H9 (cell line): ENCODE measurements around the gene SYNE2. TPM values are rescaled to one million over a fixed set of nuclear protein-coding genes. Genes with fewer than 3 reads are reported as not detected.

Experiments
- DNase-seq: peaks from one replicate; pipeline ENCODE4 v3.0.0-alpha.2; 2017
- H2AFZ ChIP-seq: one replicate; pipeline ENCODE4 v1.6.1; 2013; ENCODE audit warnings: mild to moderate bottlenecking, low read length, control low read depth, moderate library complexity
- H2AK5ac ChIP-seq: 2 replicates; pipeline ENCODE4 v1.6.1; 2013; ENCODE audit warnings: low read length, control low read depth, mixed read lengths; ENCODE audit not compliant: insufficient read length
- H2BK120ac ChIP-seq: one replicate; pipeline ENCODE4 v1.6.1; 2013; ENCODE audit warnings: low read depth, mild to moderate bottlenecking, low read length, control low read depth, inconsistent platforms; ENCODE audit not compliant: poor library complexity, severe bottlenecking
- H2BK12ac ChIP-seq: 2 replicates; pipeline ENCODE4 v1.6.1; 2013; ENCODE audit warnings: low read length, control low read depth, mixed read lengths, low read depth; ENCODE audit not compliant: insufficient read length
- H2BK15ac ChIP-seq: 2 replicates; pipeline ENCODE4 v1.6.1; 2013; ENCODE audit warnings: low read depth, low read length, control low read depth
- H2BK20ac ChIP-seq: one replicate; pipeline ENCODE4 v1.6.1; 2013; ENCODE audit warnings: low read depth, mild to moderate bottlenecking, low read length, control low read depth, inconsistent platforms; ENCODE audit not compliant: poor library complexity, severe bottlenecking
- H2BK5ac ChIP-seq: 2 replicates; pipeline ENCODE4 v1.6.1; 2013; ENCODE audit warnings: low read length, control low read depth, mixed read lengths; ENCODE audit not compliant: insufficient read length
- H3K14ac ChIP-seq: 2 replicates; pipeline ENCODE4 v1.6.1; 2013; ENCODE audit warnings: low read length, control low read depth; ENCODE audit not compliant: insufficient read depth
- H3K18ac ChIP-seq: 2 replicates; pipeline ENCODE4 v1.6.1; 2013; ENCODE audit warnings: low read depth, mild to moderate bottlenecking, mixed read lengths, low read length, control low read depth; ENCODE audit not compliant: insufficient read length
- H3K23ac ChIP-seq: 2 replicates; pipeline ENCODE4 v1.6.1; 2013; ENCODE audit warnings: low read length, control low read depth, mixed read lengths, low read depth; ENCODE audit not compliant: insufficient read length
- H3K23me2 ChIP-seq: 2 replicates; pipeline ENCODE4 v1.6.1; 2013; ENCODE audit warnings: low read depth, mild to moderate bottlenecking, mixed read lengths, low read length, control low read depth; ENCODE audit not compliant: insufficient read length, poor library complexity, severe bottlenecking
- H3K27ac ChIP-seq: 2 replicates; pipeline ENCODE4 v1.5.1; 2013; ENCODE audit warnings: low read length, control low read depth, mixed read lengths, low read depth; ENCODE audit not compliant: insufficient read length
- H3K27me3 ChIP-seq: 2 replicates; pipeline ENCODE4 v1.6.1; 2013; ENCODE audit warnings: low read length, control low read depth, inconsistent platforms; ENCODE audit not compliant: insufficient read depth
- H3K4ac ChIP-seq: 2 replicates; pipeline ENCODE4 v1.6.1; 2013; ENCODE audit warnings: low read depth, mild to moderate bottlenecking, control low read depth, inconsistent platforms, low read length, moderate library complexity
- H3K4me1 ChIP-seq: 2 replicates; pipeline ENCODE4 v1.6.1; 2013; ENCODE audit warnings: low read length, control low read depth, inconsistent platforms; ENCODE audit not compliant: insufficient read depth
- H3K4me2 ChIP-seq: 2 replicates; pipeline ENCODE4 v1.6.1; 2013; ENCODE audit warnings: low read length, control low read depth, mixed read lengths; ENCODE audit not compliant: insufficient read length, insufficient read depth
- H3K56ac ChIP-seq: 2 replicates; pipeline ENCODE4 v1.6.1; 2013; ENCODE audit warnings: low read depth, mild to moderate bottlenecking, mixed read lengths, low read length, control low read depth; ENCODE audit not compliant: insufficient read length
- H3K79me1 ChIP-seq: 2 replicates; pipeline ENCODE4 v1.6.1; 2013; ENCODE audit warnings: low read depth, mild to moderate bottlenecking, moderate library complexity, low read length, control low read depth, inconsistent platforms; ENCODE audit not compliant: insufficient read depth, poor library complexity, severe bottlenecking
- H3K79me2 ChIP-seq: 2 replicates; pipeline ENCODE4 v1.6.1; 2013; ENCODE audit warnings: low read length, control low read depth, inconsistent platforms; ENCODE audit not compliant: insufficient read depth
- H3K9ac ChIP-seq: 2 replicates; pipeline ENCODE4 v1.6.1; 2013; ENCODE audit warnings: low read length, control low read depth, mixed read lengths; ENCODE audit not compliant: insufficient read length; ENCODE audit errors: extremely low read depth
- H3K9me3 ChIP-seq: one replicate; pipeline ENCODE4 v1.6.1; 2013; ENCODE audit warnings: low read depth, low read length, inconsistent platforms; ENCODE audit not compliant: control insufficient read depth
- H3T11ph ChIP-seq: one replicate; pipeline ENCODE4 v1.6.1; 2013; ENCODE audit warnings: mild to moderate bottlenecking, low read length, control low read depth, inconsistent platforms
- H4K20me1 ChIP-seq: one replicate; pipeline ENCODE4 v1.6.1; 2013; ENCODE audit not compliant: control insufficient read depth, insufficient read length, insufficient read depth
- H4K5ac ChIP-seq: 2 replicates; pipeline ENCODE4 v1.6.1; 2013; ENCODE audit warnings: low read depth, mild to moderate bottlenecking, mixed read lengths, low read length, control low read depth; ENCODE audit not compliant: insufficient read length
- H4K8ac ChIP-seq: replicated peaks from 2 replicates; pipeline ENCODE4 v1.6.1; 2013; ENCODE audit warnings: low read length, control low read depth, mixed read lengths, low read depth; ENCODE audit not compliant: insufficient read length
- H4K91ac ChIP-seq: 2 replicates; pipeline ENCODE4 v1.6.1; 2013; ENCODE audit warnings: low read depth, mild to moderate bottlenecking, moderate library complexity, mixed read lengths, low read length, control low read depth; ENCODE audit not compliant: insufficient read length
- H3K27ac Mint-ChIP-seq, 3 experiments: 2 replicates in 2 of 3; 3 replicates in 1 of 3; pipeline ENCODE4 v1.8.0; 2020 to 2021; ENCODE audit warnings: mixed read lengths in 3 of 3, mild to moderate bottlenecking in 1 of 3, moderate library complexity in 1 of 3
- H3K27me3 Mint-ChIP-seq: 2 replicates; pipeline ENCODE4 v1.8.0; 2021; ENCODE audit warnings: low read depth, mild to moderate bottlenecking, moderate library complexity, mixed read lengths
- H3K36me3 Mint-ChIP-seq, 3 experiments: 2 replicates in 2 of 3; 3 replicates in 1 of 3; pipeline ENCODE4 v1.8.0; 2020 to 2021; ENCODE audit warnings: low read depth in 3 of 3, mixed read lengths in 3 of 3; ENCODE audit not compliant: insufficient read depth in 1 of 3
- H3K4me1 Mint-ChIP-seq, 2 experiments: 2 replicates each; pipeline ENCODE4 v1.8.0; 2020; ENCODE audit warnings: mixed read lengths in 2 of 2
- H3K4me3 Mint-ChIP-seq, 2 experiments: 2 replicates in 1 of 2; 3 replicates in 1 of 2; pipeline ENCODE4 v1.8.0; 2020 to 2021; ENCODE audit warnings: mild to moderate bottlenecking in 2 of 2, mixed read lengths in 2 of 2, moderate library complexity in 1 of 2
- H3K9me3 Mint-ChIP-seq, 2 experiments: 2 replicates in 1 of 2; 3 replicates in 1 of 2; pipeline ENCODE4 v1.8.0; 2020; ENCODE audit warnings: mild to moderate bottlenecking in 2 of 2, mixed read lengths in 2 of 2, moderate library complexity in 1 of 2
- CTCF ChIP-seq: fragments of 200-600 bp; sonication (generic); conservative IDR thresholded peaks from 3 replicates; pipeline ENCODE4 v1.8.0; 2021; ENCODE audit warnings: antibody characterized with exemption, mild to moderate bottlenecking
- WGBS: extraction: QIAGEN DNeasy Blood & Tissue Kit; methylation state at CpG from one replicate; pipeline ENCODE4 v1.1.7; 2013; ENCODE audit warnings: missing lambda C conversion rate, low lambda C conversion rate, mixed read lengths; ENCODE audit not compliant: insufficient read length; ENCODE audit errors: extremely low coverage; 5-methylcytosine and 5-hydroxymethylcytosine counted together
- total RNA-seq: library from RNA; stranded (reverse); gene quantifications from 2 replicates; pipeline ENCODE4 v1.2.1, GENCODE V29; 2021

SYNE2 gene
- total RNA-seq, 1 experiment from 2014 or later = 43.3 TPM

DNA sequence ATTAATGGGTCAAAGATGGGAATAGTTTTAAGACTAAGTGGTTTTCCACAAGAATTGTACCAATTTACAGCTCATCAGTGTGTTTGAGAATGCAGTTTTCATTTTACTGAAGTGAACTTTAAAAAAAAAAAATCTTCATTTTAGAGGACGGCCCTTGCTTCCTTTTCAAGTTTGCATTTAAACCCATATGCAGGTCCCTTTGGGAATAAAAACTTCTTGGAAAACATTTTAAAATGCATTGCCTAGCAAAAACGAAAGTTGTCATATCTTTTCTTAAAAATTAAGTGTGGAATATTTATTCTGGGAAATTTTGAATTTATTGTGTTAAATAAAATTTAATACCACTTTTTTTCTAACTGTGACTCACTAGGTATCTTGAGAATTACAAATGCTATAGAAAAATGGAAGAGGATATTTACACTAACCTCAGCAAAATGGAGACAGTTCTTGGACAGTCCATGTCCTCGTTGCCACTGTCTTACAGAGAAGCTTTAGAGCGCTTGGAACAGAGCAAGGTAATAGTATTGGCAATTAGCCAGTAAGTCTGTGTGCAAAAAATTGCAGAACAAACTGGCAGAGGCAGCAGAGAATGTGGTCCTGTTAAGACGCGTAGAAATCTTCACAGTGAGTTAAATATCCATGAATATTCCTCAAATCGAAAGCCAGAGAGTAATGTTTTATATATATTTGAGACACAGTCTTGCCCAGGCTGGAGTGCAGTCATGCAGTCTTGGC lies 209.7 kb downstream of the SYNE2 start:
- no CpG with 5 or more reads among the region's 7 CpGs for WGBS
- H3K18ac ChIP-seq = no peak overlapping the region
- no peak overlapping the region for H2AK5ac ChIP-seq
- H3K14ac ChIP-seq = no peak overlapping the region
- Mint-ChIP-seq H3K36me3 (peaks cover 2 to 14% (median 13%) of the 10 kb centered on the region in 3 experiments; a peak in 3 of 7 replicates), H3K9me3 (no peaks in the 10 kb centered on the region), H3K27me3 (no peaks in the 10 kb centered on the region), H3K4me1 (peaks cover 14 to 17% of the 10 kb centered on the region in 2 experiments), H3K4me3 (no peak overlapping the region), H3K27ac (no peak overlapping the region)
- H3K56ac ChIP-seq = no peak overlapping the region
- no peak overlapping the region for H2BK20ac ChIP-seq
- H3K23me2 ChIP-seq = no peaks in the 10 kb centered on the region
- no peak overlapping the region for H3K9ac ChIP-seq
- H2BK5ac ChIP-seq = no peak overlapping the region
- no peak for TF ChIP-seq CTCF
- no peak overlapping the region for H4K91ac ChIP-seq
- no peaks in the 10 kb centered on the region for H3K27me3 ChIP-seq
- no peak overlapping the region for H3K4me2 ChIP-seq
- no peak overlapping the region for H3T11ph ChIP-seq
- no peak overlapping the region for H4K8ac ChIP-seq
- DNase-seq = no peak
- H2AFZ ChIP-seq = no peak overlapping the region
- peak overlapping the region; percentile 33 for H2BK12ac ChIP-seq
- H3K79me1 ChIP-seq = no peaks in the 10 kb centered on the region
- no peak overlapping the region for H2BK15ac ChIP-seq
- no peaks in the 10 kb centered on the region for H3K9me3 ChIP-seq
- peaks cover 3% of the 10 kb centered on the region for H4K20me1 ChIP-seq
- no peaks in the 10 kb centered on the region for H3K79me2 ChIP-seq
- H3K4me1 ChIP-seq = no peaks in the 10 kb centered on the region; the same call in 1 of the 2 replicates
- no peak overlapping the region for H4K5ac ChIP-seq
- H2BK120ac ChIP-seq = no peak overlapping the region
- no peak overlapping the region for H3K23ac ChIP-seq
- H3K4ac ChIP-seq = no peak overlapping the region
- no peak overlapping the region for H3K27ac ChIP-seq
